Lower leg skin (tissue), 3 donors: ENCODE measurements around the gene GRIK2.

Source experiments
- CTCF ChIP-seq, 3 donors: fragments of 450-650 bp; IDR thresholded peaks; one replicate each; pipeline ENCODE4 v1.5.1; 2016; ENCODE audit warnings: antibody characterized with exemption in 3 of 3, mild to moderate bottlenecking in 3 of 3, moderate library complexity in 2 of 3
- POLR2A ChIP-seq, 2 donors: fragments of 450-650 bp; IDR thresholded peaks; one replicate each; pipeline ENCODE4 v1.6.1; 2016 to 2017; ENCODE audit warnings: antibody characterized with exemption in 2 of 2, mild to moderate bottlenecking in 1 of 2, moderate library complexity in 1 of 2

- TF ChIP-seq CTCF (IDR thresholded peaks at IDR 0.05) (no peak), POLR2A (IDR thresholded peaks at IDR 0.05) (no peak)
These were observed 682.0 kb downstream of the GRIK2 start for GRCh38 chr6:102075539-102075938.
